ENCODE results near the gene AGT.

GRCh38 chr1:230709619-230710542 lies 4.0 kb downstream of the AGT start:
- TF ChIP-seq CTCF (conservative IDR thresholded peaks at IDR 0.05; ENCODE audit: low read depth, low read length) (no peak), EZH2phosphoT487 (IDR thresholded peaks at IDR 0.05; ENCODE audit: borderline replicate concordance, low read length) (no peak)

All from PC-3 (cell line).